GM12878 (cell line): Measurements from ENCODE around the gene CACNA1E. TPM values are rescaled to one million over a fixed set of nuclear protein-coding genes. Genes with fewer than 3 reads are reported as not detected.

Experiments used
- ATAC-seq: fragments of 200-7000 bp; cut with Tn5 transposase; 3 replicates; pipeline ENCODE4 v1.9.1; 2020; ENCODE audit warnings: mild to moderate bottlenecking, moderate library complexity
- BruUV-seq: library from RNA; stranded (reverse); fragments of 400-500 nt; replicated peaks from 2 replicates; lab custom pipeline; 2021; lab: Mats Ljungman, UMichigan
- CTCF ChIA-PET: fragments of 300-600 bp; sonication (Branson Sonifier 250); formaldehyde crosslinking; extraction: SDS; loops from one replicate; lab custom pipeline; 2021; ENCODE audit warnings: inconsistent platforms; lab: Yijun Ruan, JAX
- POLR2A ChIA-PET: fragments of 350-600 bp; formaldehyde crosslinking; extraction: SDS; loops from one replicate; lab custom pipeline; 2021; ENCODE audit warnings: inconsistent platforms; lab: Charles Lee
- RAD21 ChIA-PET: fragments of 300-600 bp; sonication (Branson Sonifier 250); formaldehyde crosslinking; loops from one replicate; lab custom pipeline; 2023; ENCODE audit warnings: antibody characterized with exemption; ENCODE audit not compliant: unreplicated experiment; lab: Charles Lee
- SMC1A ChIA-PET: fragments of 300-600 bp; sonication (Branson Sonifier 250); formaldehyde crosslinking; loops from one replicate; lab custom pipeline; 2023; ENCODE audit not compliant: unreplicated experiment, uncharacterized antibody; lab: Charles Lee
- DNase-seq: peaks from one replicate; pipeline ENCODE4 v3.0.0-alpha.2; 2011; ENCODE audit warnings: low read depth, low spot score
- FAIRE-seq: peaks from 3 replicates; lab custom pipeline; 2011; peaks lifted over from hg19 to GRCh38; lab: Jason Lieb, UNC
- H2AFZ ChIP-seq: 2 replicates; pipeline ENCODE4 v1.6.0; 2011; ENCODE audit warnings: low read depth, low read length, control low read depth; ENCODE audit not compliant: control insufficient read depth
- H3K27ac ChIP-seq: 2 replicates; pipeline ENCODE4 v1.5.1; 2011; ENCODE audit warnings: control low read depth; ENCODE audit not compliant: control insufficient read depth, insufficient read depth
- H3K27me3 ChIP-seq, 2 experiments: replicated peaks in 1 of 2; 2 replicates each; pipeline versions ENCODE4 v1.6.0 to v1.6.1; 2011; ENCODE audit warnings: low read length in 1 of 2; ENCODE audit not compliant: control insufficient read depth in 2 of 2, insufficient read depth in 2 of 2
- H3K36me3 ChIP-seq, 2 experiments: 2 replicates each; pipeline ENCODE4 v1.5.1; 2011; ENCODE audit warnings: low read length in 1 of 2; ENCODE audit not compliant: control insufficient read depth in 2 of 2, insufficient read depth in 2 of 2
- H3K4me1 ChIP-seq: 2 replicates; pipeline ENCODE4 v1.6.1; 2011; ENCODE audit warnings: mild to moderate bottlenecking, low read length, moderate library complexity, mixed read lengths; ENCODE audit not compliant: control insufficient read depth, insufficient read depth
- H3K4me2 ChIP-seq: 2 replicates; pipeline ENCODE4 v1.6.0; 2011; ENCODE audit warnings: control low read depth; ENCODE audit not compliant: control insufficient read depth, insufficient read depth
- H3K4me3 ChIP-seq: fragments of 200-600 bp; sonication (generic); 2 replicates; pipeline ENCODE4 v1.5.1; 2016
- H3K79me2 ChIP-seq: 2 replicates; pipeline ENCODE4 v1.6.0; 2011; ENCODE audit warnings: low read length; ENCODE audit not compliant: control insufficient read depth, insufficient read depth
- H3K9ac ChIP-seq: 2 replicates; pipeline ENCODE4 v1.8.0; 2011; ENCODE audit warnings: low read length, control low read depth, mixed read lengths; ENCODE audit not compliant: control insufficient read depth, insufficient read depth
- H3K9me3 ChIP-seq: replicated peaks from 3 replicates; pipeline ENCODE4 v1.5.1; 2011; ENCODE audit warnings: mild to moderate bottlenecking, low read length; ENCODE audit not compliant: control insufficient read depth, insufficient read depth
- H4K20me1 ChIP-seq: 2 replicates; pipeline ENCODE4 v1.6.0; 2011; ENCODE audit not compliant: control insufficient read depth, insufficient read depth
- ASH2L ChIP-seq: fragments of 300-600, 200-600 bp; sonication (generic); IDR thresholded peaks from 2 replicates; pipeline ENCODE4 v1.6.1; 2017; ENCODE audit warnings: low read depth, mild to moderate bottlenecking, borderline replicate concordance
- CHD2 ChIP-seq: IDR thresholded peaks from 2 replicates; pipeline ENCODE4 v1.6.1; 2011; ENCODE audit warnings: low read depth, low read length, improper control_type of control experiment, borderline replicate concordance
- EED ChIP-seq: sonication (generic); IDR thresholded peaks from 2 replicates; pipeline ENCODE4 v1.6.1; 2016; ENCODE audit warnings: antibody characterized with exemption, low read depth
- EP300 ChIP-seq, 2 experiments: fragments of 150-350 bp in 1 of 2; IDR thresholded peaks; 2 replicates each; pipeline ENCODE4 v1.6.1; 2011 to 2012; ENCODE audit warnings: low read depth in 2 of 2, low read length in 2 of 2, borderline replicate concordance in 1 of 2, improper control_type of control experiment in 1 of 2, inconsistent platforms in 1 of 2; ENCODE audit not compliant: control insufficient read depth in 1 of 2
- ESRRA ChIP-seq: IDR thresholded peaks from 2 replicates; pipeline ENCODE4 v1.6.1; 2012; ENCODE audit warnings: mild to moderate bottlenecking, low read length, improper control_type of control experiment
- HDAC2 ChIP-seq: fragments of 200-600 bp; sonication (generic); IDR thresholded peaks from 2 replicates; pipeline ENCODE4 v1.6.1; 2017
- NFXL1 ChIP-seq: fragments of 450-650 bp; IDR thresholded peaks from 2 replicates; pipeline ENCODE4 v1.6.1; 2017; ENCODE audit warnings: antibody characterized with exemption, mild to moderate bottlenecking, borderline replicate concordance
- POLR2AphosphoS2 ChIP-seq: IDR thresholded peaks from 2 replicates; pipeline ENCODE4 v1.6.1; 2011; ENCODE audit warnings: low read depth, mild to moderate bottlenecking, low read length, improper control_type of control experiment, moderate library complexity
- TCF12 ChIP-seq: IDR thresholded peaks from 2 replicates; pipeline ENCODE4 v1.6.1; 2011; ENCODE audit warnings: low read depth, mild to moderate bottlenecking, low read length
- WGBS: methylation state at CpG from one replicate; pipeline ENCODE4 v1.1.6; 2016; ENCODE audit warnings: low lambda C conversion rate; ENCODE audit not compliant: insufficient replicate concordance, insufficient coverage; ENCODE audit errors: missing lambda C conversion rate; 5-methylcytosine and 5-hydroxymethylcytosine counted together
- in situ Hi-C: fragments of 300-500 bp; cut with MboI; formaldehyde crosslinking; loops from 9 replicates; pipeline ENCODE4 v1.14.3; 2018; ENCODE audit warnings: mixed read lengths
- intact Hi-C: fragments of 100-400 bp; cut with micrococcal nuclease; formaldehyde crosslinking; loops from one replicate; pipeline ENCODE4 v1.14.2; 2022; ENCODE audit not compliant: unreplicated experiment
- polyA plus RNA-seq, 11 experiments: library from polyadenylated mRNA; depleted of rRNA in 4 of 11; unstranded in 6 of 11; stranded (reverse) in 5 of 11; fragments of >200 nt; fragmentation: Nextera tagmentation in 4 of 11; fragmentation: Illumina TruSeq in 1 of 11; extraction: Ambion mirVana in 4 of 11; extraction: Trizol in 1 of 11; gene quantifications; 1 replicate in 1 of 11; 2 replicates in 10 of 11; pipeline versions ENCODE4 v1.2.1 to v1.2.3, GENCODE V29; 2011 to 2016; ENCODE audit warnings: inconsistent platforms in 2 of 11, missing spikeins in 2 of 11, low read depth in 1 of 11
- total RNA-seq, 4 experiments: library from RNA; depleted of rRNA in 3 of 4; stranded (reverse); fragments of >200 nt in 3 of 4; fragmentation: Illumina TruSeq in 1 of 4; extraction: Trizol in 1 of 4; gene quantifications; 2 replicates each; pipeline versions ENCODE4 v1.2.1 to v1.2.3, GENCODE V29; 2013 to 2021
- TF ChIP-seq, protein P1 (sequence below): IDR thresholded peaks from 2 replicates; pipeline ENCODE4 v1.6.1; 2012; ENCODE audit warnings: low read depth, low read length, improper control_type of control experiment
- TF ChIP-seq, protein P2 (sequence below): fragments of 450-650 bp; IDR thresholded peaks from 2 replicates; pipeline ENCODE4 v1.6.1; 2017; ENCODE audit warnings: borderline replicate concordance
- TF ChIP-seq, protein P3 (sequence below): fragments of 450-650 bp; formaldehyde crosslinking; IDR thresholded peaks from 2 replicates; pipeline ENCODE4 v1.5.0; 2022; ENCODE audit warnings: mild to moderate bottlenecking, missing genetic modification characterization

CACNA1E gene
- total and polyA plus RNA-seq, 10 of the 15 experiments (the other 5 are each of a cell fraction or from before 2014, with no cell fraction given) = 0.57 to 22.0 (median 8.5) TPM

DNA sequence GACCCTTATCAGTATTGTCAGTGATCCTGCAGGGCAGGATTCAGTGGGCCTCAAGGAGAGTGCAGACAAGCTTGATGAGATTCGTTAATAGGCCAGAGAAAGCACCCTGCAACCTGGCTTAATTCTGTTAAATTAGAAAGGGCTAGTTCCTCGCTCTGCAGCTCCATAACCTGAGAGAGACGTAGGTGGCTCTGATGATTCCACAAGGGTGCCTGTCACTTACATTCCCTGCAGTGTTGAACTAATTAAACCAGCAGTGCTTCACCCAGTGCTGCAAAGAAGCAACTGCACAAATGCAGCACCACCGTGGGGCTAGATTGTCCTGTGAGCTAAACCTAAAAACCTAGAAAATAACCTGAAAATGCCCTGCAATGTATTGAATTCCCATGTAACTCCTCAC is 270.8 kb downstream of the CACNA1E start:
- in situ Hi-C loops = no loop called here
- POLR2A ChIA-PET = no interaction called here
- no peak for DNase-seq
- BruUV-seq = no TSS peak
- H3K27ac ChIP-seq = no peak overlapping the region
- no peak overlapping the region for H3K9ac ChIP-seq
- intact Hi-C loops = no loop called here
- no peaks in the 10 kb centered on the region for H3K4me1 ChIP-seq
- WGBS = 60% methylated on average over 4 of the region's 4 CpGs
- no peaks in the 10 kb centered on the region for H3K27me3 ChIP-seq
- no peaks in the 10 kb centered on the region for H3K79me2 ChIP-seq
- CTCF ChIA-PET = interaction anchor here (1.2 to 1.6 kb wide), 2 partner anchors 30 to 183 kb away, joined by 3 to 5 read pairs; no protein-coding TSS in a partner anchor
- ATAC-seq = no peak
- H4K20me1 ChIP-seq = no peaks in the 10 kb centered on the region
- H2AFZ ChIP-seq = no peak overlapping the region
- SMC1A ChIA-PET = no interaction called here
- RAD21 ChIA-PET = no interaction called here
- no peak for FAIRE-seq
- TF ChIP-seq EP300 (IDR thresholded peaks at IDR 0.05; ENCODE audit: borderline replicate concordance in 1 of 2, control insufficient read depth in 1 of 2, low read depth in 2 of 2, low read length in 2 of 2) (no peak), ESRRA (no peak)
- no peaks in the 10 kb centered on the region for H3K9me3 ChIP-seq
- no peak overlapping the region for H3K4me2 ChIP-seq
- H3K36me3 ChIP-seq = peaks cover 0 to 8% of the 10 kb centered on the region in 2 experiments; a peak in 2 of 4 replicates
- H3K4me3 ChIP-seq = no peak overlapping the region

DNA sequence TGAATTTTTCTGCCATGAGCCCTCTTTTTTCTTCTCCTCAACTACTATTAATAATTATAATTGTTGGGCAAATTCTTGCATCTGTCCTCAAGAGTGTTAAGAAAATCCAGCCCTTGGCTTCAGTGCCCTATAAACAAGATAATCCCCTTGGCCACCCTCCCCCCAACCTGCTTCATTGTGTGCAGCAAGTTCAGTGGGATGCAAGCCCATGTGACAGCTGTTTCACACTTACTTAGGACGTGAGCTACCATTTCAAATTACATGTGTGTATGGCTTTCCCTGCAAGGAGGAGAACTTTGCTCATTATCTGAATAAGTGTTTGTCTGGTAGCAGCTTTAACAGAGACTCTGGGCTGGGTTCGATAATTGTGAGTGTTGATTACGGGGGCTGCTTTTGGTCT is 276.2 kb downstream of the CACNA1E start:
- no peak overlapping the region for H3K4me3 ChIP-seq
- H3K4me2 ChIP-seq = no peak overlapping the region
- no TSS peak for BruUV-seq
- no peaks in the 10 kb centered on the region for H4K20me1 ChIP-seq
- H3K9me3 ChIP-seq = no peaks in the 10 kb centered on the region
- no peak for ATAC-seq
- ChIA-PET SMC1A (no interaction called here), CTCF (no interaction called here), RAD21 (interaction anchor here (1.4 kb wide), 1 partner anchor 281 kb away, joined by 3 read pairs; no protein-coding TSS in a partner anchor), POLR2A (no interaction called here)
- no peak overlapping the region for H2AFZ ChIP-seq
- no peak overlapping the region for H3K27ac ChIP-seq
- H3K36me3 ChIP-seq = peaks cover 0 to 4% of the 10 kb centered on the region in 2 experiments; a peak in 2 of 4 replicates
- H3K79me2 ChIP-seq = no peaks in the 10 kb centered on the region
- no peak for FAIRE-seq
- no peaks in the 10 kb centered on the region for H3K4me1 ChIP-seq
- intact Hi-C loops (no loop called here), in situ Hi-C loops (no loop called here)
- 47% methylated on average over 3 of the region's 3 CpGs for WGBS
- no peak overlapping the region for H3K9ac ChIP-seq
- H3K27me3 ChIP-seq = no peaks in the 10 kb centered on the region
- no peak for DNase-seq
- TF ChIP-seq TCF12 (no peak), HDAC2 (no peak), EED (no peak), POLR2AphosphoS2 (no peak), ASH2L (no peak), NFXL1 (no peak), CHD2 (no peak)
- TF ChIP-seq, protein P1, sequence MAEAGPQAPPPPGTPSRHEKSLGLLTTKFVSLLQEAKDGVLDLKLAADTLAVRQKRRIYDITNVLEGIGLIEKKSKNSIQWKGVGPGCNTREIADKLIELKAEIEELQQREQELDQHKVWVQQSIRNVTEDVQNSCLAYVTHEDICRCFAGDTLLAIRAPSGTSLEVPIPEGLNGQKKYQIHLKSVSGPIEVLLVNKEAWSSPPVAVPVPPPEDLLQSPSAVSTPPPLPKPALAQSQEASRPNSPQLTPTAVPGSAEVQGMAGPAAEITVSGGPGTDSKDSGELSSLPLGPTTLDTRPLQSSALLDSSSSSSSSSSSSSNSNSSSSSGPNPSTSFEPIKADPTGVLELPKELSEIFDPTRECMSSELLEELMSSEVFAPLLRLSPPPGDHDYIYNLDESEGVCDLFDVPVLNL = no peak
- TF ChIP-seq, protein P2, sequence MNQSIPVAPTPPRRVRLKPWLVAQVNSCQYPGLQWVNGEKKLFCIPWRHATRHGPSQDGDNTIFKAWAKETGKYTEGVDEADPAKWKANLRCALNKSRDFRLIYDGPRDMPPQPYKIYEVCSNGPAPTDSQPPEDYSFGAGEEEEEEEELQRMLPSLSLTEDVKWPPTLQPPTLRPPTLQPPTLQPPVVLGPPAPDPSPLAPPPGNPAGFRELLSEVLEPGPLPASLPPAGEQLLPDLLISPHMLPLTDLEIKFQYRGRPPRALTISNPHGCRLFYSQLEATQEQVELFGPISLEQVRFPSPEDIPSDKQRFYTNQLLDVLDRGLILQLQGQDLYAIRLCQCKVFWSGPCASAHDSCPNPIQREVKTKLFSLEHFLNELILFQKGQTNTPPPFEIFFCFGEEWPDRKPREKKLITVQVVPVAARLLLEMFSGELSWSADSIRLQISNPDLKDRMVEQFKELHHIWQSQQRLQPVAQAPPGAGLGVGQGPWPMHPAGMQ = no peak
- TF ChIP-seq, protein P3, sequence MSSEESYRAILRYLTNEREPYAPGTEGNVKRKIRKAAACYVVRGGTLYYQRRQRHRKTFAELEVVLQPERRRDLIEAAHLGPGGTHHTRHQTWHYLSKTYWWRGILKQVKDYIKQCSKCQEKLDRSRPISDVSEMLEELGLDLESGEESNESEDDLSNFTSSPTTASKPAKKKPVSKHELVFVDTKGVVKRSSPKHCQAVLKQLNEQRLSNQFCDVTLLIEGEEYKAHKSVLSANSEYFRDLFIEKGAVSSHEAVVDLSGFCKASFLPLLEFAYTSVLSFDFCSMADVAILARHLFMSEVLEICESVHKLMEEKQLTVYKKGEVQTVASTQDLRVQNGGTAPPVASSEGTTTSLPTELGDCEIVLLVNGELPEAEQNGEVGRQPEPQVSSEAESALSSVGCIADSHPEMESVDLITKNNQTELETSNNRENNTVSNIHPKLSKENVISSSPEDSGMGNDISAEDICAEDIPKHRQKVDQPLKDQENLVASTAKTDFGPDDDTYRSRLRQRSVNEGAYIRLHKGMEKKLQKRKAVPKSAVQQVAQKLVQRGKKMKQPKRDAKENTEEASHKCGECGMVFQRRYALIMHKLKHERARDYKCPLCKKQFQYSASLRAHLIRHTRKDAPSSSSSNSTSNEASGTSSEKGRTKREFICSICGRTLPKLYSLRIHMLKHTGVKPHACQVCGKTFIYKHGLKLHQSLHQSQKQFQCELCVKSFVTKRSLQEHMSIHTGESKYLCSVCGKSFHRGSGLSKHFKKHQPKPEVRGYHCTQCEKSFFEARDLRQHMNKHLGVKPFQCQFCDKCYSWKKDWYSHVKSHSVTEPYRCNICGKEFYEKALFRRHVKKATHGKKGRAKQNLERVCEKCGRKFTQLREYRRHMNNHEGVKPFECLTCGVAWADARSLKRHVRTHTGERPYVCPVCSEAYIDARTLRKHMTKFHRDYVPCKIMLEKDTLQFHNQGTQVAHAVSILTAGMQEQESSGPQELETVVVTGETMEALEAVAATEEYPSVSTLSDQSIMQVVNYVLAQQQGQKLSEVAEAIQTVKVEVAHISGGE (CRISPR knock-in tag) = no peak
